Metanephros (tissue), 1 donor: ENCODE results near the gene ALPI. TPM values are rescaled to one million over a fixed set of nuclear protein-coding genes. Genes with fewer than 3 reads are reported as not detected.

Experiments
- total RNA-seq: library from RNA; depleted of rRNA; stranded (reverse); fragments of >200 nt; gene quantifications from one replicate; pipeline ENCODE4 v1.2.3, GENCODE V29; 2014

Gene ALPI
- not detected for total RNA-seq

GRCh38 chr2:232455426-232456255, at the start of gene ALPI:
ALPI (plus strand) TSS chr2:232456153; CDS start chr2:232456200, 47 bp downstream.

GRCh38 chr2:232406556-232407310, 49.2 kb upstream of the ALPI start, which contains the start of gene ALPG:
ALPG (plus strand) TSS chr2:232406844; CDS start chr2:232406895, 51 bp downstream.

GRCh38 chr2:232487385-232488096, 31.6 kb downstream of the ALPI start, which contains the start of gene ECEL1:
ECEL1 (minus strand) TSS chr2:232487834; CDS start chr2:232486653, 1,181 bp downstream.

Other genes starting within 250 kb of the ALPI start
- gene ALPP, start 77.4 kb upstream of the ALPI start, total RNA-seq: not detected
- gene ALPG, start 49.3 kb upstream of the ALPI start, total RNA-seq: not detected
- 8.1 TPM for gene ECEL1, start 31.7 kb downstream of the ALPI start, total RNA-seq
- 0.18 TPM for gene PRSS56, start 64.2 kb downstream of the ALPI start, total RNA-seq
- gene CHRND, start 70.0 kb downstream of the ALPI start, total RNA-seq: 5.5 TPM
- 9.5 TPM for gene CHRNG, start 83.5 kb downstream of the ALPI start, total RNA-seq
- 7.3 TPM for gene TIGD1, start 94.4 kb downstream of the ALPI start, total RNA-seq
- gene EIF4E2, start 94.5 kb downstream of the ALPI start, total RNA-seq: 56.5 TPM
- 30.4 TPM for gene EFHD1, start 177.5 kb downstream of the ALPI start, total RNA-seq
- gene GIGYF2, start 241.2 kb downstream of the ALPI start, total RNA-seq: 101 TPM